HUDEP-2 (cell line): ENCODE measurements around the gene ITM2C.

ENCODE experiments used
- DNase-seq, 76 experiments: peaks; one replicate each; lab custom pipeline; 2025; ENCODE audit not compliant: unreplicated experiment in 76 of 76; lab: John Stamatoyannopoulos, UW

The ITM2C gene

GRCh38 chr2:230864605-230865306 is at the start of gene ITM2C:
Gene ITM2C, plus strand, starts transcription at chr2:230864942. Its CDS starts 84 bp downstream, at chr2:230865026.
- peak in 35 of 76 experiments; percentile 5 to 49 (median 19) for DNase-seq

- no peak for DNase-seq
Observed at GRCh38 chr2:230815088-230815487, 49.7 kb upstream of the ITM2C start.

DNA sequence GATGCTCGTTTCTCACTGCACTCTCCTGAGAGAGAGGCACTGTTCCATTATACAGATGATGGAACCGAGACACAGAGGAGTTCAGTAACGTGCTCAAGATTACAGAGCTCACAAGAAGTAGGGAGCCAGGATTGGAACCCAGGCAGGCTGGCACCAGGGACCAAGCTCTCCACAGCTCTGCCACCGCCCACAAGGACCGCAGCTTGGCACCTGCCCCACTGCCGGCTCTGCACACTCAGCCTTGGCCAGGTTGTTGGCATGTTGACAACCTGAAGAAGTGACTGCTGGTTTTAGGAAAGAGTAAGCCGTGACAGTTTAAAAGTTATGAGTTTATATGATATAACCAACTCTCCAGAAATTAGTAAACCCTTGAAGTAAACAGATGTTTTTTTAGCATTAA is 48.0 kb upstream of the ITM2C start:
- no peak for DNase-seq

DNA sequence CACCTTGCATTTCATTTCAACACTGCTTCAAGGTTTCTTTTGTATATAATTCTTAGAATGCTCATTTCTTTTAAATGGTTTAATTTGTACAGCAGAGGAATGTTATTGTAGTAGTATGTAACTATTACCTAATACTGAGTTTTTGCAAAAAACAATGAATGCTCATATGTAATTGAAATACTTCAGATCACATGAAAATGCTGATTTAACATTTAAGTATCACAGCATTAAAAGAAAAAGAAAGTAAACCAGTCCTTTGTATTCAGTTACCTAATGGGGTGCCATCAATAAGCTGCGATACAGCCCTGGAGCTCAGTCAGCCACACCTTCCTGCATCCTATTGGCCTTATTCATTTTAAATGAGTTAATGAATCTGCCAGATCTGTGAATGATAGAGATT is 45.3 kb upstream of the ITM2C start:
- no peak for DNase-seq

GRCh38 chr2:230821261-230821990 is 43.3 kb upstream of the ITM2C start:
- DNase-seq: no peak

- DNase-seq: no peak
Observed at GRCh38 chr2:230821991-230822520, 42.7 kb upstream of the ITM2C start.

DNA sequence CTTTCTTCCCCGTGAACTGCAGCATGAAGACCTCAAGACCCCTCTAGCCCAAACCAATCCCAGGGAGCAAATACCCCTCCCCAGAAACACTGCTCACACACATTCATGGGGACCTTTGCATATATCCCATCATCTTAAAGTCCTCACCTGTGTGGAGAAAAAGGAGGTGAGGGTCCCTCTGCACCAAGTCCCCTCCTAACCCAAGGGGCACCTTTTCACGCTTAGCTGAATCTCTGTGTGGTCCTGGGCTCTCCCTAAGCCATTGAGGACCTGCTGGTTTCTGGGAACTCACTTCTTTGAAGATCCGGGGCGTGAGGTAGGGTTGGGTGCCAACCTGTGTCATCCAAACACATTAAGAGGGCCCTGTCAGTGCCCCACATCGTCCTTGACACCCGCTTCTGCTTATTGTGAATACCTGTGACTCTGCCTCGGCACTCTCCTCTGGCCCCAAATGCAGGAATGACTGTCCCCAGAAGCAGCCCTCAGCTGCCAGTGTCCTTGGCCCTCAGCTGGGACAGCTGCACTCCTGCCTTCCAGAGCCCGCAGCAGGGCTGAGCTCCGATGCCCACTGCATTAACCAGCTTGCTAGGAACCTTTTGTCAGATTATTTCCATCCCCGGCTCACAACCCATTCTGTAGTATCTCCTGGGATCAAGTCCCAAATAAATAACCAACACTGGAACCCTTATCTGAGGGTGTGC is 41.3 kb upstream of the ITM2C start:
- DNase-seq: no peak

- DNase-seq: peak in 43 of 76 experiments; percentile 4 to 79 (median 46)
Observed at GRCh38 chr2:230824406-230824978, 40.2 kb upstream of the ITM2C start.

GRCh38 chr2:230825354-230825753 is 39.4 kb upstream of the ITM2C start:
- no peak for DNase-seq

DNA sequence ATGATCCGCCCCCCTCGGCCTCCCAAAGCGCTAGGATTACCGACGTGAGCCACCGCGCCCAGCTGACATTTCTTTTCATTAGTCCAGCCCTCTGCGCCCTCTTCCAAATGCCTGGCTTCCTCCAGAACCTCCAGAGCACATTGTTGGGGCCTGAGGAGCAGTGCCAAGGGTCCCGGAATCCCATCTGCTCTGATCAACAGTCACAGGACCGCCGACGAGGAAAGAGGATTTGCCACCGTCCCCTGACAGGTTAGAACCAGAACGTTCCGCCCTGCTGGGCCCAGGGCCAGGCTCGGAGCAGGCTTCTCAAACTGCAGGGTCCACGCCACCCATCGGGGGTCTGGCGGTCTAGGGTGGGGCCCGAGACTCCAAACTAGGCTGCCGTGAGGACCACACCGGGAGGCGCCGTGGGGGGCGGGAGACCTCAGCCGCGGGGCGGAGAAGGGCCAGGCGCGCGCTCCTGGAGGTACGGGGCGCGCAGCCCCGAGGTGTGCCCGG is 36.9 kb upstream of the ITM2C start:
- DNase-seq: no peak

- DNase-seq: no peak
Observed at GRCh38 chr2:230828272-230828961, 36.3 kb upstream of the ITM2C start.

DNA sequence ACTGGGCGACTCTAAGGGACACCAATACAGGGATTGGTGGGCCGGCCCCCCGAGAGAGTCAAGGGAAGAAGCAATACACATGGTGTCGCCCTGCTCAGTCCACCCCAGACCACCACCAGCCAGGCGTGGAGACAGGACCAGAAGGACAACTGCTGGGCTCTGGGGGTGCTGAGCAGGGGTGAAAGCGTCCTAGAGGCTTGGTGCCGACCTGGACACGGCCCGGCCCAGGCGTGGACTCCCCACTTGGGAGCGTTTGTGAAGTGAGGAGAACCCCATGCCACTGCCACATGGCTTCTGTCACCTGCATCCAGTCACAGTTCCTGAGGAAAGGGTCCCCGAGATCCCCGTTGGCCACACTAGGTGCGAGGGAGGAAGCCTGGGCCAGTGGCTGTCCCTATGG is 35.4 kb upstream of the ITM2C start:
- DNase-seq: no peak

DNA sequence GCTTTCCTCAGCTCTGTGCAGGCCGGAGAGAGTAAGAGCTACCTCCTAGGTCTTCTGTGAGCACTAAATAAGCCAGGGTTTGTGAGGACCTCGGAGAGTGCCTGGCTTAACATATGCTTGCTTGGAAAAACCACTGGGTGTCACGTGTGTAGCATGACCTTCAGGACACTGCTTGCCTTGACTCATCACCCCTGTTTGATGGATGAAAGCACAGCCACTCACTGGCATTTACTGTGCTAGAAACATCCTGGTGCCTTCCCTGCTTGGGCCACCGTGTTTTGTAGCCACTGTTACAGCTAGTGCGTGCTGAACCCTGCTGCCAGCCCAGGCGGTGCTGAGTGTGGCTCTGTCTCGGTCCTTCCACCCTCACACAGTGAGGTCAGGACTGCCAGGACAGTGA is 34.8 kb upstream of the ITM2C start:
- DNase-seq: no peak

DNA sequence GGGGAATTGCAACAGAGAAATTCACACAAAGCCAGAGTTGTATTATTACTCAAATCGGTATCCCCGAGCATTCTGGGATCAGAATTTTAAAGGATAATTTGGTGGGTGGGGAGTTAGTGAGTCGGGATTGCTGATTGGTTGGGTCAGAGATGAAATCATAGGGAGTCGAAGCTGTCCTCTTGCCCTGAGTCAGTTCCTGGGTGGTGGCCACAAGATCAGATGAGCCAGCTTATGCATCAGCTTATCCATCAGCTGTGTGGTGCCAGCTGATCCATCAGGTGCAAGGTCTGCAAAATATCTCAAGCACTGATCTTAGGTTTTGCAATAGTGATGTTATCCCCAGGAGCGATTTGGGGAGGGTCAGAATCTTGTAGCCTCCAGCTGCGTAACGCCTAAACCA is 34.3 kb upstream of the ITM2C start:
- no peak for DNase-seq

- no peak for DNase-seq
Observed at GRCh38 chr2:230840301-230840700, 24.4 kb upstream of the ITM2C start.

GRCh38 chr2:230842473-230842872 is 22.3 kb upstream of the ITM2C start:
- no peak for DNase-seq

GRCh38 chr2:230843132-230843531 is 21.6 kb upstream of the ITM2C start:
- DNase-seq: no peak

GRCh38 chr2:230846360-230846759 is 18.4 kb upstream of the ITM2C start:
- DNase-seq: no peak

GRCh38 chr2:230847883-230848388 is 16.8 kb upstream of the ITM2C start:
- peak in 73 of 76 experiments; percentile 9 to 83 (median 63) for DNase-seq
